ENCODE results near the gene AP3D1.
A peak's percentile ranks its signal among the peaks of the same experiment; 100 is the strongest.

Gene AP3D1

GRCh38 chr19:2180881-2181632 is 29.7 kb upstream of the AP3D1 start:
- no peak for DNase-seq

GRCh38 chr19:2180114-2180513 is 28.7 kb upstream of the AP3D1 start:
- DNase-seq: no peak

GRCh38 chr19:2179095-2179494 is 27.7 kb upstream of the AP3D1 start:
- no peak for DNase-seq

- no peak for DNase-seq
These were observed 25.1 kb upstream of the AP3D1 start for GRCh38 chr19:2176337-2176994.

GRCh38 chr19:2175742-2176141 is 24.4 kb upstream of the AP3D1 start:
- DNase-seq: no peak

GRCh38 chr19:2173767-2174577 is 22.6 kb upstream of the AP3D1 start:
- no peak for DNase-seq

- no peak for DNase-seq
These were observed 22.0 kb upstream of the AP3D1 start for GRCh38 chr19:2173388-2173766.

GRCh38 chr19:2171349-2172145 is 20.2 kb upstream of the AP3D1 start:
- DNase-seq: peak; percentile 88

- DNase-seq: no peak
These were observed 19.6 kb upstream of the AP3D1 start for GRCh38 chr19:2170987-2171348.

- no peak for DNase-seq
These were observed 18.9 kb upstream of the AP3D1 start for GRCh38 chr19:2170219-2170618.

- peak; percentile 85 for DNase-seq
These were observed 17.5 kb upstream of the AP3D1 start for GRCh38 chr19:2168619-2169424.

GRCh38 chr19:2167896-2168618 is 16.7 kb upstream of the AP3D1 start:
- no peak for DNase-seq

- DNase-seq: no peak
These were observed 15.7 kb upstream of the AP3D1 start for GRCh38 chr19:2166741-2167738.

GRCh38 chr19:2164020-2164998 is 12.9 kb upstream of the AP3D1 start:
- DNase-seq: peak; percentile 72

- DNase-seq: no peak
These were observed 9.0 kb upstream of the AP3D1 start for GRCh38 chr19:2160379-2160778.

- DNase-seq: no peak
These were observed 6.1 kb upstream of the AP3D1 start for GRCh38 chr19:2157452-2157851.

- no peak for DNase-seq
These were observed 3.3 kb upstream of the AP3D1 start for GRCh38 chr19:2154587-2155075.

GRCh38 chr19:2150794-2151338 is 500 bp downstream of the AP3D1 start:
- DNase-seq: peak; percentile 70
